Measurements from ENCODE around the gene C10orf95.

DNA sequence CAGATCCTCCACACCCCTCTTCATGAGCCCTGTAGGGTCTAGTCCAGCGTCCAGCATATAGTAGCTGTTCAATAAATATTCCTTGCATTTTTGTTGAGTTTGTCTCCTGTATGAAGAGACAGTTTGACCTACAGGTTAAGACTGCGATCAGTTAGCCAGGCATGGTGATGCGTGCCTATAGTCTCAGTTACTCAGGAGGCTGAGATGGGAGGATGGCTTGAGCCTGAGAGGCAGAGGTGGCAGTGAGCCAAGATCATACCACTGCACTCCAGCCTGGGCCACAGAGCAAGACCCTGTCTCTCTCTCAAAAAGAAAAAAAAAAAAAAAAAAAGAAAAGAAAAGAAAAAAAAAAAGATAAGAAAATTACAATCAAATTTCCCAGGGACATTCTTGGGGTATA, 13.8 kb downstream of the C10orf95 start:
- TF ChIP-seq, protein P1, sequence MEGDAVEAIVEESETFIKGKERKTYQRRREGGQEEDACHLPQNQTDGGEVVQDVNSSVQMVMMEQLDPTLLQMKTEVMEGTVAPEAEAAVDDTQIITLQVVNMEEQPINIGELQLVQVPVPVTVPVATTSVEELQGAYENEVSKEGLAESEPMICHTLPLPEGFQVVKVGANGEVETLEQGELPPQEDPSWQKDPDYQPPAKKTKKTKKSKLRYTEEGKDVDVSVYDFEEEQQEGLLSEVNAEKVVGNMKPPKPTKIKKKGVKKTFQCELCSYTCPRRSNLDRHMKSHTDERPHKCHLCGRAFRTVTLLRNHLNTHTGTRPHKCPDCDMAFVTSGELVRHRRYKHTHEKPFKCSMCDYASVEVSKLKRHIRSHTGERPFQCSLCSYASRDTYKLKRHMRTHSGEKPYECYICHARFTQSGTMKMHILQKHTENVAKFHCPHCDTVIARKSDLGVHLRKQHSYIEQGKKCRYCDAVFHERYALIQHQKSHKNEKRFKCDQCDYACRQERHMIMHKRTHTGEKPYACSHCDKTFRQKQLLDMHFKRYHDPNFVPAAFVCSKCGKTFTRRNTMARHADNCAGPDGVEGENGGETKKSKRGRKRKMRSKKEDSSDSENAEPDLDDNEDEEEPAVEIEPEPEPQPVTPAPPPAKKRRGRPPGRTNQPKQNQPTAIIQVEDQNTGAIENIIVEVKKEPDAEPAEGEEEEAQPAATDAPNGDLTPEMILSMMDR (IDR thresholded peaks at IDR 0.05), result no peak
- no peak for TF ChIP-seq POLR2A (IDR thresholded peaks at IDR 0.05)
